ENCODE measurements around the gene PLA2G12A. TPM values are rescaled to one million over a fixed set of nuclear protein-coding genes. Genes with fewer than 3 reads are reported as not detected.

The PLA2G12A gene
- total and polyA plus RNA-seq, 10 of the 15 experiments (the other 5 are each of a cell fraction or from before 2014, with no cell fraction given), result 3.7 to 36.8 (median 15.5) TPM

- no peak for TF ChIP-seq CBX3 (IDR thresholded peaks at IDR 0.05; ENCODE audit: borderline replicate concordance, low read depth)
- no peak for TF ChIP-seq NFIC (IDR thresholded peaks at IDR 0.05; ENCODE audit: low read depth, low read length)
- no peak for TF ChIP-seq HSF1 (IDR thresholded peaks at IDR 0.05; ENCODE audit: low read depth, low read length)
- TF ChIP-seq TBL1XR1 (IDR thresholded peaks at IDR 0.05; ENCODE audit: low read depth, low read length), result no peak
- TF ChIP-seq MTA3 (IDR thresholded peaks at IDR 0.05; ENCODE audit: borderline replicate concordance, low read length), result no peak
- TF ChIP-seq HDGF (IDR thresholded peaks at IDR 0.05), result no peak
Measured at GRCh38 chr4:109755656-109756055, 25.8 kb upstream of the PLA2G12A start (continued).

- intact Hi-C loops (cut with micrococcal nuclease; ENCODE audit: unreplicated experiment) (no loop called here), in situ Hi-C loops (cut with MboI) (no loop called here)
- Histone ChIP-seq H3K4me3 (no peak overlapping the region), H3K4me1 (ENCODE audit: control insufficient read depth, insufficient read depth, low read length) (no peaks in the 10 kb centered on the region), H3K36me3 (ENCODE audit: control insufficient read depth in 2 of 2, insufficient read depth in 2 of 2, low read length in 1 of 2) (no peaks in the 10 kb centered on the region), H3K4me2 (ENCODE audit: control insufficient read depth, insufficient read depth) (no peak overlapping the region), H3K9me3 (replicated peaks; ENCODE audit: control insufficient read depth, insufficient read depth, low read length) (no peaks in the 10 kb centered on the region), H3K27ac (ENCODE audit: control insufficient read depth, insufficient read depth) (no peak overlapping the region), H3K27me3 (replicated peaks in 1 of 2; ENCODE audit: control insufficient read depth in 2 of 2, insufficient read depth in 2 of 2, low read length in 1 of 2) (no peaks in the 10 kb centered on the region), H3K9ac (ENCODE audit: control insufficient read depth, insufficient read depth, low read length) (no peak overlapping the region), H3K79me2 (ENCODE audit: control insufficient read depth, insufficient read depth, low read length) (no peaks in the 10 kb centered on the region), H4K20me1 (ENCODE audit: control insufficient read depth, insufficient read depth) (no peaks in the 10 kb centered on the region), H2AFZ (ENCODE audit: control insufficient read depth, low read depth, low read length) (no peak overlapping the region)
- SMC1A ChIA-PET (ENCODE audit: uncharacterized antibody, unreplicated experiment), result no interaction called here
- no peak for TF ChIP-seq CHD1 (IDR thresholded peaks at IDR 0.05; ENCODE audit: low read depth, low read length)
- no peak for TF ChIP-seq SMAD1 (IDR thresholded peaks at IDR 0.05; ENCODE audit: low read depth, partially characterized antibody)
- no peak for TF ChIP-seq ZSCAN29 (IDR thresholded peaks at IDR 0.05)
- TF ChIP-seq BCLAF1 (IDR thresholded peaks at IDR 0.05), result no peak
- no peak for TF ChIP-seq IRF4 (IDR thresholded peaks at IDR 0.05; ENCODE audit: low read depth, low read length)
- TF ChIP-seq CBX5 (IDR thresholded peaks at IDR 0.05; ENCODE audit: low read depth), result no peak
- POLR2A ChIA-PET, result no interaction called here
- WGBS (ENCODE audit: insufficient coverage, insufficient replicate concordance, low lambda C conversion rate, missing lambda C conversion rate), result 48% methylated on average over 7 of the region's 7 CpGs
- CTCF ChIA-PET, result no interaction called here
- RAD21 ChIA-PET (ENCODE audit: unreplicated experiment), result no interaction called here
- DNase-seq (ENCODE audit: low read depth, low spot score), result no peak
- FAIRE-seq, result no peak
- BruUV-seq (replicated peaks), result no TSS peak
- ATAC-seq, result no peak
Measured at GRCh38 chr4:109754093-109754857, 24.4 kb upstream of the PLA2G12A start.
